Activated CD4-positive, alpha-beta T cell treated with anti-CD3 and anti-CD28 coated beads, Interleukin-2, amount 50 U/mL, for 24 hours (primary cell): ENCODE measurements around the gene SPON1.
"Not testable (repeated sequence)": the region's sequence is repeated elsewhere in the genome, so short reads cannot be mapped to it uniquely, and the experiment has no call there.

Source experiments
- DNase-seq, 2 donors: peaks; one replicate each; pipeline ENCODE4 v3.0.0-alpha.2; 2020; ENCODE audit warnings: low read depth in 1 of 2, low spot score in 1 of 2

Gene SPON1

DNA sequence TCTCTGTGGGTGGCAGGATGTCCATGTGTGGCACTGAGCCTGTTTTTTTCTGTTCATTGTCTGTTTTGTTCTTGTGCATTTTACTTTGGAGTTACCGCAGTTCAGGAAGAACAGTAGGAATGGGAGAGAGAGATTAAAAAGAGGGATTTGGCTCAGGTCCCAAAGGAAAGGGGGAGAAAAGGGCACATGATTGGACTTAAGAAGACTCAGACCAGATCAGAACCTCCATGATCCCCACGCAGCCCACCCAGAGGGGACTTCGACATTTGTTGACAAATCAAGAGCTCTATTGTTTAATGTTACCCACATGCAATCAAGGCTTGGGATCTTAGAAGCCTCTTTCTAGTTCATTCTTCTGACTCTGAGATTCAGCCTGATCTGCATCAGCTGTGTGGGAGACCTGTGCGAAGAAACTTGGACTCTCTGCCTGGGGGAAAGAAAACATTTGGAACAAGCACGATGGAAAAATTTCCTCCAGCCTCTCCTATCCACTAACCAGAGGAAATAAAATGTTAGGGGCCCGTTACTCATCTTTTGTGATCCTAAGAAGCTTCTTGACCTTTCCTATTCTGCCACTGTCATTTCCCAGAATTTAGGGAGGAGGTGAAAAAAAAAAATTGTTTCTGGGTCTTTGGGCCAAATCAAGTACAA, 119.2 kb downstream of the SPON1 start:
- DNase-seq: no peak

DNA sequence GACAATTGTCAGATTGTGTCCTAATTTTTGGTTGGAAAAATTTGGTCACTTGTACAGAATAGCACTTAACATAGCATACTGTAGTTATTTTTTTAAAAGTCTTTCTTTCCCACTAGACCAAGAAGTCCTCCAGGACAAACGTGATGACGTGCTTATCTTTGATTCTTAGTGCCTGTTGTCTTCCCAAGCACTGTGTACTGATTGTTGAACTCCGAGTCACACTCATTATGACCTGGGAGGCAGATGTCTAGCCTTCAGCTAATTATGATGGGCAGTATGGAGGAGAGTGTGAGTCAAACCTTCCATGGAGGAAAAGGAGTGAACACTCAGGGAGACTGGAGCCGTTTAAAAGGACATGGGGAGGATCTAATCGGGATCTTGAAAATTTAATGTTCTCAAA, 119.8 kb downstream of the SPON1 start:
- no peak for DNase-seq

DNA sequence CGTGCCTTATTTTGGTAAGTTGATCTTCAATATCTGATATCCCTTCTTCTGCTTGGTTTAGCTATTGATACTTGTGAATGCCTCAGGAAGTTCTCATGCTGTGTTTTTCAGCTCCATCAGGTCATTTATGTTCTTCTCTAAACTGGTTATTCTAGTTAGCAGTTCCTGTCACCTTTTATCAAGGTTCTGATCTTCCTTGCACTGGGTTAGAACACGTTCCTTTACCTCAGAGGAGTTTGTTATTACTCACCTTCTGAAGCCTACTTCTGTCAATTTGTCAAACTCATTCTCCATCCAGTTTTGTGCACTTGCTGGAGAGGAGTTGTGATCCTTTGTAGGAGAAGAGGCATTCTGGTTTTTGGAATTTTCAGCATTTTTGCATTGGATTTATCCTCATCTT, 126.3 kb downstream of the SPON1 start:
- not testable (repeated sequence) for DNase-seq

DNA sequence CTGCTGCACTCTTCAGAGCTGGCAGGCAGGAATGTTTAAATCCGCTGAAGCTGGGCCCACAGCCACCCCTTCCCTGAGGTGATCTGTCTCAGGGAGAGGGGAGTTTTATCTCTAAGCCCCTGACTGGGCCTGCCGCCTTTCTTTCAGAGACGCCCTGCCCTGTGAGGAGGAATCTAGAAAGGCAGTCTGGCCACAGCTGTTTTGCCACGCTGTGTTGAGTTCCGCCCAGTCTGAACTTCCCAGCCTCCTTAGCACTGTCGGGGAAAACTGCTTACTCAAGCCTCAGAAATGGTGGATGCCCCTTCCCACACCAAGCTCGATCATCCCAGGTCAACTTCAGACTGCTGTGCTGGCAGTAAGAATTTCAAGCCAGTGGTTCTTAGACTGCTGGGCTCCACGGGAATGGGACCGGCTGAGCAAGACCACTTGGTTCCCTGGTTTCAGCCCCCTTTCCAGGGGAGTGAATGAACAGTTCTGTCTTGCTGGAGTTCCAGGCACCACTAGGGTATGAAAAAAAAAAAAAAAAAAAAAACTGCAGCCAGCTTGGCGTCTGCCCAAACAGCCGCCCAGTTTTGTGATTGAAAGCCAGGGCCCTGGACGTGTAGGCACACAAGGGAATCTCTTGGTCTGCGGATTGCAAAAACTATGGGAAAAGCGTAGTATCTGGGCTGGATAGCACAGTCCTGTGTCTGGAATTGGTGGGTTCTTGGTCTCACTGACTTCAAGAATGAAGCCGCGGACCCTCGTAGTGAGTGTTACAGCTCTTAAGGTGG, 127.4 kb downstream of the SPON1 start:
- no peak for DNase-seq

DNA sequence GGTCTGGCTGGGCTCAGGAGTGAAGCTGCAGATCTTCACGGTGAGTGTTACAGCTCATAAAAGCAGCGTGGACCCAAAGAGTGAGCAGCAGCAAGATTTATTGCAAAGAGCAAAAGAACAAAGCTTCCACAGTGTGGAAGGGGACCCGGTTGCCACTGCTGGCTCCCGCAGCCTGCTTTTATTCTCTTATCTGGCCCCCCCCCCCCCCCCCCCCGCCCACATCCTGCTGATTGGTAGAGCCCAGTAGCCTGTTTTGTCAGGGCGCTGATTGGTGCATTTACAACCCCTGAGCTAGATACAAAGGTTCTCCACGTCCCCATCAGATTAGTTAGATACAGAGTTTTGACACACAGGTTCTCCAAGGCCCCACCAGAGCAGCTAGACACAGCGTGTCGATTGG, 128.1 kb downstream of the SPON1 start:
- DNase-seq: not testable (repeated sequence)

DNA sequence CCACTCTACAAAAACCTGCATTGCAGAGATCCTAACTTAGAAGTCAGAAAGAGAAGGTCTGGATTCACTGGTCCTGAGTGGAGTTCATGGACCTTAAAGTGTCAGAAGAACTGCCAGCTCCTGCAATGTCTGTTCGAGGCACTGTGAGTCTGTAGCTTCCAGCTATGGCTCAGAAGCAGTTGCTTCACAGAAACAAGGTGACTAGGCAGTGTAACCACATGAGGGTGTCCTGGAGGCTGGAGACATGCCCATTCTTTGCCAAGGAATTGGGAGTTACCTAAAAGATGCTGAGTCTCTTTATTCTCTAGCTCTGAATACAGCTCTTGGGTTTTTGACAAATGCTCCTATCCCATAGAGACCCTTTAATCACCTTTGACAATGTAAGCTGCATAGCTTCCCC, 130.5 kb downstream of the SPON1 start:
- DNase-seq: no peak

DNA sequence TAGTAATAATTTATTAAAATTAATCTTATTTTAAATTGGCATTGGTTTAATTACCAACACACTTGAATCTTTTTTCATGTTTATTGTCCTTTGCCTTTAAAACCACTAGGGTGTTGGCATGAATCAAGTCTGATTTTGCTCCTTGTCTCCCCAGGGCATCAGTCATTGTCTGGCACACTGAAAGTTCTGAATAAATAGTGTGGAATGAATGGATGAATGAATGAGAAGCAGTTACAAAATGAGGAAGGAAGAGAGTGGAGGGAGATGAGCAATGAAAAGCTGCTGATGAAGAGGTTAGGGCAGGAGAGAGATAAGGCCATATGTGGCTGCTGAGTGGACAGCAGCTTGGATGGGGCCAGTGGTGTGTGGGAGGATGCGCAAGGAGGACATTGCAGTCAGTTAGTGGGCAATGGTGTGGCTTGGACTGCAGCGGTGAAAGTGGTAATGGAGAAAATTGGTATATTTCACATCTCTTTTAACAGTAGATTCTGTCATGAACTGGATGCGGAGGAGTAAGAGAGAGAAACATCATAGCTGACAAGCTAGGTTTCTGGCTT, 132.0 kb downstream of the SPON1 start:
- no peak for DNase-seq

DNA sequence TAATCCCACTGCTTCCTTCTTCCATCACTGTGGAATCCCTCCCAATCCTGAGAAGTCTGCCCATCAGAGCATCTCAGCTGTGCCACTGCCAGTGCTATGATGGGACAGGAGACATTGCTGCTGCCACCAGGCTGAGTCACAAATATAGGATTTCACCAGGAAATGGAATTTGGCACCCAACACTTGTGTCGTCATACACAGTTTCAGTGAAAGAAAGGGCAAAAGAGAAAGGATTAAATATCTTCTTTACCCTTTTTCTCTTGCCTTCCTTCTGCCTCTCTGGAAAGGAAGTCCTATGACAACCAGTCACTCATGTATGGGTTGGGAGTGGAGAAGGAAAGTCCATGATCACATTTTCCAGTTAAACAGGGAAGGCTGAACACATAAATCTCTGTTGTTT, 133.4 kb downstream of the SPON1 start:
- DNase-seq: no peak

DNA sequence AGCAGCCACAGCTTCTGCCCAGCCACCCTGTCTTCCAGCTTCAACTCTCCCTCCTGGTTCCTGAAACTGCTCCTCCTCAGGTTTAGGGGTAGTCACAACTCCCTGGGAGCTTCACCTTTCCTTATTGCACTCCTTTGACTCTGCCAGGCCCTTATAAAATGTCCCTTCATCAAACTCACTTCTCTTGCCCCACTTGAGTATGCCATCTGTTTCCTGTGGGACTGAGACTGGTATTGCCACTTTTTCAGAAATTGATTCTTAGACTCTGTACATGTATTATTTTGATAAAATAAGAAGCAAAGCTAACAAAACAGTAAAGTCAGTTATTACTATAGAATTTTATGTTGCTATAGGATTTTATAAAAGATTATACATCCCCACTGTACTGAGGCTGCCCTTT, 134.1 kb downstream of the SPON1 start:
- DNase-seq: no peak

DNA sequence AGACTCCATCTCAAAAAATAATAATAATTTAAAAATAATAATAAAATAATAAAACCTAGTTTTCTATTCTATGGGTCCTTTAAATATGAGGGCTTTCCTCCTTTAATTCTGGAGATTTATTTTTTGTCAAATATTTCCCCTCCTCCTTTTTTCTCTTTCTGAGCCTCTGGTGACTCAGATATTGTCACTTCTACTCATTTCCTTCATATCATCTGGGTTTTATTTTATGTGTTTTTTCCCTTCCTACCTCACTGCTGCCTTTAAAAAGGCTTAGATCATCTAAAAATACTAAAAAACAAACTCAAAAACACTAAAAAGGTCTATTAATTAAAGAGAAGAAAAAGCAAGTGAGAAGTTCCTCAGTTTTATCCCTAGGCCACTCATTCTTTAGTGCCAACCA, 138.9 kb downstream of the SPON1 start:
- no peak for DNase-seq

DNA sequence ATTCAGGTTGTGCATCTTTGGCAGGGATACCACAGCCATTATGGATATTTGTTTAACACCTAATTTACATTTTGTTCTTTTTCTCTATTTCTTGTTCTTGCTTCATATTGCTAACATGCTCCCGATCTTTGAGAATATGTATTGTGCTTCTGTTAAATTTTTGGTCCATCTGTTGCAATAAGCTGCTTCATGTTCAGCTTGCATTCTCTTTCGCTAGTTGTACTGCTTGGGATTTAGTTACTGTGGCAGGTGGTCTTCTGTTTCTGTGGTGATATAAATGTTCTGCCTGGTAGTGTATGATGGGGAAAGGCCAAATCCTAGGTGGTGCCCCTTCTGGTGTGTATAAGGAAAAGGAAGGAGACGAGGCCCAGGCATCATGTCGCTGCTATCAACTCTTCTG, 140.2 kb downstream of the SPON1 start:
- no peak for DNase-seq

DNA sequence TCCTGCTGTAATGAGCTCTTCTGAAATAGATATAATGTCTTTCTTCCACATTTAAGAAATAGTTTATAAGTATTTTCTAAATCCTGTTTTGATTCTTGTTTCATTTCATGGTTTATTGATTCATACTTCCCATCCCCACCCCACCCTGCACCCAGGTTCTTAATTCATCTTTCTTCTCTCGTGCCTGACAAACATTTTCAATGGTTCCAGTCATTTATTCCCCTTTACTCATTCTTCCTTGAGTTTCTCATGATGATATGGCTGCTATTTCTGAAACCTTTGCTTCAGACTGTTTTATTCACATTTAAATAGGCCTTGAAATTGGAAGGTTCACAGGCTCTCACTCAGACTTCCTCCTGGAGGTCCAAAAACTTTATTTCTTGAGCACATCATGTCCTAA, 142.9 kb downstream of the SPON1 start:
- no peak for DNase-seq

DNA sequence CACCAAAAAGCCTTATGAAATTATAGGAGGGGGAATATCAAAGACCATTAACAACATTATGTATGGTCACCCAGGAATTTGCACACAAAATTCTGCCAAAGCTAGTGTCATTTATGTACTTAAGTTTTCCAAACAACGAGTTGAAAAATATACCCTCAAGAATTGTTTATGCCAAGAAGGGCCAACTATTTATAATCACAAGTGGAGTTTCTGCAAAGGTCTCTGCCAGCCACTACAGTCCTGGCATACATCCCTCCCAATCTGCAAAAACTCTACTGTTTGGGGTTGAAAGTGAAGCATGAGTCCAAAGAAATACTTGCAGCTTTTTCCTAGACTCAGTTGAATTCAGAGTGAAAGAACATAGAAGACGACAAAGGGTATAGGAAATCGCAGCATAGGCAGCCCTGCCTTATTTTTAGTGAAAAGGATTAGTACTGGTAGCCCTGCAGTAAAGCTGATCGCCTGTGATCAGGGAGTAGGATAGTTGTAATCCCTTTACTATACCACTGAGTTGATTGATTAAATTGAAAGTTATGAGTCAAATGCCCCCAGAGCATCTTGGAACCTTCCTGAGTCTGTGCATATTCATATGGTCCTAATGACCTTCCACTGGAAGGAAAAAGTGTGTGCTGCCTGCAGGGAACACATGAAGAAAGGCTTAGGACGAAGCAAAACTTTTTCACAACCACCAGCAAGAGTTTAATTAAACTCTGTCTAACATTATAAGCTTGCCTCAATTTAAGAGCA, 144.0 kb downstream of the SPON1 start:
- no peak for DNase-seq

DNA sequence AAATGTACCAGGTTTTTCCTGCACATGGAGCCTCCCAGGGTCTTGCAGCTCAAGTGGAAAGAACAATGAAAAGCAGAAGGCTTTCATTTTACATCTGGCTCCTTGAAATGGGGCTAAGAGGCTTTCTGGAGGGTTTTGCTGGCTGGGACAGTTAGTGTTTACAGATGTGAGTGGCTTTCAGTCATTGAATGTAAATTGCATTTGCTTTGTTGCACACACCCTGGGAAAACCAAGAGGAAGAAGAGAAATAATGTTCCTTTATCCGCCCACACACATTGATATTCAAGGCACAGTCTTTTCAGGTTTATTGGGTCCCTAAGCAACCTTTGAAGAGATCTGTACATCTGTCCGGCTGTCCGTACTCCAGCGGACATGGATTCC, 144.5 kb downstream of the SPON1 start:
- no peak for DNase-seq

DNA sequence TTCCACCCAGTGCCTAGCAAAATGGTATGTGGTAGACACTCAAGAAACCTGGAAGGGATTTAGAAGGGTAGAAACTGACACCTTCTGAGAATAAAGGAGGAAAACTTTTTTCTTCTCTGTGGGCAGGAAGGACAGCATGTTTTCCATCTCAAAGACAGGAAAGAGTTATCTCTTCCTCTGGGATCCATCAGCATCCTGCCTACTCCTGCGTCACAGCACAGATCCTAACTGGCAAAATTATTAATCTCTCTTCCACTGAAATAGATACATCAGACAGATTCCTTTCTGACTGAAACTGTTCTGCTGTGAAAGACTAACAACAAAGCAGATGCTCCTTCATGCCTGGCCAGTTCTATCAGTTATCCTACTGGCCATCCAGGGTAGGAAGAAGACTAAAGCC, 147.2 kb downstream of the SPON1 start:
- DNase-seq: no peak

DNA sequence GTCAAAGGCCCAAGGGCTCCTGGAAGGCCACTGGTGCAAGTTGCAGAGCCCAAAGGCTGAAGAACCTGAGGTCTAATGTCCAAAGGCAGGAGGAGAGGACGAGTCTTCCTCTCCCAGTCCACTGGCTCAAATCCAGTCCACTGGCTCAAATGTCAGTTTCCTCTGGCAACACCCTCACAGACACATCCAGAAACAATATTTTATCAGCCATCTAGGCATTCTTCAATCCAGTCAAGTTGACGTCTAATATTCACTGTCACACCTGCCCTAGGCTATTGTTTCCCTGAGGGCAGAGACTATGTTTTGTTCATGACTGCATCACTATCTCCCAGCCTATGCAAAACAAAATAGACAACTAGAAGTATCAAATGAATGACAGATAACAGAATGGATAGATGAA, 148.1 kb downstream of the SPON1 start:
- no peak for DNase-seq

DNA sequence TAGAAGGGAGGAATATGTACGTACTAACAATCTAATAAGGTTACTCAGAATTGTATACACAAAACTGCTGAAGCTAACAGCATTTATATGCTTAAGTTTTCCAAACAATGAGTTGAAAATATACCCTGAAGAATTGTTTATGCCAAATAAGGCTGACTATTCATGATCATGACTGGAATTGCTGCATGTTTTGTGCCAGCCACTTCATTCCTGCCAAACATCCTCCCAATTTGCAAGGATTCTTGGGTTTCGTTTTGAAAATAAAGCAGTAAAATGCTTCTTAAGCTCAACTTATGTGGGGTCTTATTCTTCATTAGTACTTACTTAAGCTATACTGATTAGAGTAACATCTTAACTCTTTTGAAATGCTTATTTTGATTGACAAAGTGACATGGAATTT, 149.0 kb downstream of the SPON1 start:
- no peak for DNase-seq

DNA sequence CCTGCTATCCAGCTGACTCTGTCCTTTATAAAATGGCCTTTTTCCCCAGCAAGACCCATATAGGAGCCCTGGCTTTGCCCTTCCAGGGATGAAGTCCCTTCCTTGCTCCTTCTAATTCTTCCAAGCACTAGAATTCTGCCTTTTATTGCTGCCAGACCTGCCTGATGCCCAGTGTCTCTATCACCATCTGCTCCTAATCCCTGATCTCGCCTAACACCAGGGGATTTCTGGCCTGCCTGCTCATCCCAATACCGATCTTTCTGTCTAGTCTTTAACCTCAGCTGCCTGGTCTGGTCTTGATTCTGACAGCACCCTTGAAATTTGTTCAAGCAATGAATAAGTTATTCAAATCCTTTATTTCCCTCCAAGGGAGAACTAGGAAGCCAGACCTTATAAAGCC, 150.2 kb downstream of the SPON1 start:
- DNase-seq: no peak

DNA sequence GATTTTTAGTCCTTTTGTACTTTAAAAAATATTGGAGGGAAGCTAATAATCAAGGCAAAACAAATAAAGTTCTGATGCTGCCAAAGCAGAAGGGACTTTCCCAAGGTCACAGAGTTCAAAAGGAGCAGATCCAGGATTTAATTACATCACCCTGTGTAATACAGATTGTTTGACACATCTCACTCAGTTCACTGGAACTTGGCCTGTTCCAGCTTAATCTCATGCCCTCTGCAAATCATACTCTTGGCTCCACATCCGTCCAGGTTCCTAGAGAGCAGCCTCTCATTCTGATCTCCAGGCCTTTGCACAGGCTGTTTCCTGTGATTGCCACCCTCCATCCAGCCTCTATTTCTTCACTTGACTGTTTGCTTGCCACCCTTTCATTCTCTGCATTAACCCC, 151.7 kb downstream of the SPON1 start:
- DNase-seq: no peak

DNA sequence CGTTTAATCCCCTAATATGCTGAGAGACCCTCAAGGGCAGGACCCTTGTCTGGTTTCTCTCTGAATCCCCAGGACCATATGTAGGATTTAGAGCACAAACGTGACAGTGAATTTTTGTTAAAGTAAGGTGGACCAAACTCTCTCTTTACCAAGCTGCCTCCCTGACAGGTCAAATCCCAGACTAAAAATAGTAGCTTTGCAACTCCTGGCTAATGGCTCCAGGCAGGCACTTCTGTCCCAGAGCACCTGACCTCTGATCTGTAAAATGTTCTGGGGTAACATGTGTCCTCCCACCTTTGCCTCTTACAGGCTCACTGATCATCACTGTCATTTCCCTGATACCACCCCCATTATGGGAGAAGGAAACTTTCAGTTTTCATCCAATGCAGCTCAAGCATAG, 152.3 kb downstream of the SPON1 start:
- DNase-seq: no peak

DNA sequence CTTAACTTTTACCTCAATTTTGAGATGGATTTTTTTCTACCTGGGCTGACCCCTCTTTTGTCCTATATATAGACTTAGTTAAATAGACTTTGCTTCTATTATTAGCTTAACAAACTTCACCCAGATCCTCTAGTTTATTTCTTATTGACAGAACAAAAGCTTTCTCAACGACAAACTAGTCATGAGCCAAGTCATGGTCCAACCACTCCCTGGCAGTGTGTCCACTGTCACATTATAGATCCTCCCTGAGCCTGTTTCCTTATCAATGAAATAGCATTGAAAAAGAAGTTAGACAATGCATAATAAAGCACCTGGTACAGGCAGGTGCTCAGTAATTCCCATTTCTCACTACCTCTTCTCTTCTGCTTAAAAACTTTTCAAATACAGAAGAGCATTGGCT, 155.1 kb downstream of the SPON1 start:
- DNase-seq: no peak

DNA sequence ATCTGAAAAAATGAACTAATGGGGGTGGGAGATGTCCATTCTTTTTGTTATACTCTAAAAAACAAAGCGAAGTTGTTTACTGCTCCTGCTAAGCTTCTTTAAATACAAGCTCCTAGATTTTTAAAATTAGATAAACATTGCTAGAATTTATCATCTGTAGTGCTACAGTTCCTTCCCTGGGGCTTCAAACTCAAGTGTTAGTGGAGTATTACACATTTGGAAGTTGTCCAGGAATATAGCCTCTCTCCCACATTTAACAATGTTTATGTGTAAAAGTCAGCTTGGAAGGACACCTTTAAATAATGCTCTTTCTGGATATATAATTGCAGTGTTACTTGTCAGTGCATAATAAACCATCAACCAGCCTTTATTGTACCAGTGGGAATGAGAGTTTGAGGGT, 155.5 kb downstream of the SPON1 start:
- DNase-seq: no peak
